Adipocyte (in vitro differentiated cells): Measurements from ENCODE around the gene DERL2.

Experiments
- DNase-seq: peaks from one replicate; pipeline ENCODE4 v3.0.0-alpha.2; 2015; ENCODE audit warnings: low read depth
- H3K27me3 ChIP-seq: replicated peaks from 2 replicates; pipeline ENCODE4 v1.7.0; 2013; ENCODE audit warnings: mild to moderate bottlenecking, low read length, moderate library complexity; ENCODE audit not compliant: control insufficient read depth, insufficient read depth
- H3K36me3 ChIP-seq: 2 replicates; pipeline ENCODE4 v1.7.0; 2013; ENCODE audit warnings: low read length, mild to moderate bottlenecking, moderate library complexity; ENCODE audit not compliant: control insufficient read depth, insufficient read depth, severe bottlenecking
- H3K4me1 ChIP-seq: 2 replicates; pipeline ENCODE4 v1.7.0; 2013; ENCODE audit warnings: mild to moderate bottlenecking, low read length, moderate library complexity; ENCODE audit not compliant: control insufficient read depth, insufficient read depth
- H3K4me3 ChIP-seq: 2 replicates; pipeline ENCODE4 v1.7.0; 2013; ENCODE audit warnings: mild to moderate bottlenecking, low read length, moderate library complexity
- H3K9ac ChIP-seq: 2 replicates; pipeline ENCODE4 v1.7.0; 2013; ENCODE audit warnings: mild to moderate bottlenecking, low read length, moderate library complexity
- H3K9me3 ChIP-seq: 2 replicates; pipeline ENCODE4 v1.7.0; 2013; ENCODE audit warnings: mild to moderate bottlenecking, low read length, moderate library complexity; ENCODE audit not compliant: control insufficient read depth

DERL2 gene

DNA sequence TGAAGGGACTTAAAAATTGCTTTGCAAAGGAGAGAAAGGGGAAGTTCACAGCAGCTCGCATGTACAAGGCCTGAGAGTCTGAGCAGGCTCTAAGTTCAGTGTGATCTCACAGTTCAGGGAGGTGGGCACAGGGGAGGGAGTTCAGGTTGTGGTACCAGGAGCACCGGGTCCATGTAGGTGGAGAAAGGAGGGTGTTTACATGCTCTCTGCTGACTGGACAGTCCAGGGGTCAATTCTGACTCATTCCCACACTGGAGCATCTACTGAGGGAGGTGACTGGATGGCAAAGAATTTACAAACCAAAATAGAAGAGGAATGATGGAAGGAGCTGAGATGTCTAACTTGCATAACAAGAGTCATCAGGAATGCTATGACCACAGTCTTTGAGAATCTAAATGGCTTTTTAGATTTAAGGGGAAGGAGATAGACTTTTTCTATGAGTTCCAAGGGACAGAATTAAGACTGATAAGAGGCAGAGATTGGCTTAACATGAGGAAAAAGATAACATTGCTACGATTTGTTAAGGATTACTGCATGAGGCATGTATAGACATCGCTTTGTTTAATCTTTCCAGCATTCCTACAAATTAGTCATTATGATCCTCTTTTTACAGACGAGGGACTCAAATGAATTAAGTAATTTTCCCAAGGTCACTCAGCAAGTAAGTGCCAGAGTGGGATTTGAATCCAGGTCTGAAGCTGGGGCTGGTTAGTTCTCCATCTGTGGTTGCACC is 30.2 kb upstream of the DERL2 start:
- peak; percentile 90 for DNase-seq
- Histone ChIP-seq H3K4me1 (peaks cover 14% of the 10 kb centered on the region), H3K27me3 (no peaks in the 10 kb centered on the region), H3K36me3 (peaks cover 24% of the 10 kb centered on the region), H3K9ac (no peak overlapping the region), H3K9me3 (no peaks in the 10 kb centered on the region), H3K4me3 (no peak overlapping the region)

DNA sequence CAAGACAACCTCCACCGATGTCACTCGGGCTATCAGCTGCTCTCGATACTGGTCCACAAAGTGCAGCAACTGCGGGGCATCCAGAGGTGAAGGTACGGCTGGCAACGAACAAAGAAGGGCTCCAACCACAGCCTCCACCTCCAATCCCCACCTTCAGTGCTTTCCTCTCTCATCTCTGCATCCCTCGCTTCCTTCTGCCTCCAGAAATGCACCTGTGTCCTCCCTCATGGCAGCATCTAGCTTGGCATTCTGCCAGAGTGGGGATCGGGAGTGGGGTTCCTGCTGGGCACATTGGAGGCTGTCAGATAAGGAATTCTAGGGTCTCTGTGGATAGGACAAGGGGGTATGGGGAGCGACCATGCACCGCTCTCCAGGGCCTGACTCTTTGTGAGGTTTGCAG is 29.0 kb upstream of the DERL2 start:
- DNase-seq: no peak
- Histone ChIP-seq H3K36me3 (peaks cover 16% of the 10 kb centered on the region), H3K9me3 (no peaks in the 10 kb centered on the region)

DNA sequence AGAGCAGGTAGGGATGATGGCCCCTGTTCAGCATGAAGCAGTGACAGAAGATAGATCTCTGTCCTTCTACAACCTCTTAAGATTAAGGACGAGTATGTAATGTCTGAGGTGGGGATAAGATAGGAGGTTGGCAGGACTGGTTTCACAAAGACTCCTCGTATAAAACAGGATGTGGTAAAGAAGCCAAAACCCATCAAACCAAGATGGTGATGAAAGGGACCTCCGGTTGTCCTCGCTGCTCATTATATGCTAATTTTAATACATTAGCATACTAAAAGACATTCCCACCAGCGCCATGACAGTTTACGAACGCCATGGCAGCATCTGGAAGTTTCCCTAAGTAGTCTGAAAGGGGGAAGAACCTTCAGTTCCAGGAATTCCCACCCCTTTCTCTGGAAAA is 27.6 kb upstream of the DERL2 start:
- Histone ChIP-seq H3K9me3 (no peaks in the 10 kb centered on the region), H3K4me1 (peaks cover 14% of the 10 kb centered on the region), H3K9ac (no peak overlapping the region), H3K4me3 (no peak overlapping the region), H3K27me3 (no peaks in the 10 kb centered on the region), H3K36me3 (peaks cover 16% of the 10 kb centered on the region)
- no peak for DNase-seq

More for the DNA sequence above, 29.0 kb upstream of the DERL2 start:
- H3K27me3 ChIP-seq: no peaks in the 10 kb centered on the region
- H3K4me3 ChIP-seq: no peak overlapping the region
- no peak overlapping the region for H3K9ac ChIP-seq
- peaks cover 14% of the 10 kb centered on the region for H3K4me1 ChIP-seq

DNA sequence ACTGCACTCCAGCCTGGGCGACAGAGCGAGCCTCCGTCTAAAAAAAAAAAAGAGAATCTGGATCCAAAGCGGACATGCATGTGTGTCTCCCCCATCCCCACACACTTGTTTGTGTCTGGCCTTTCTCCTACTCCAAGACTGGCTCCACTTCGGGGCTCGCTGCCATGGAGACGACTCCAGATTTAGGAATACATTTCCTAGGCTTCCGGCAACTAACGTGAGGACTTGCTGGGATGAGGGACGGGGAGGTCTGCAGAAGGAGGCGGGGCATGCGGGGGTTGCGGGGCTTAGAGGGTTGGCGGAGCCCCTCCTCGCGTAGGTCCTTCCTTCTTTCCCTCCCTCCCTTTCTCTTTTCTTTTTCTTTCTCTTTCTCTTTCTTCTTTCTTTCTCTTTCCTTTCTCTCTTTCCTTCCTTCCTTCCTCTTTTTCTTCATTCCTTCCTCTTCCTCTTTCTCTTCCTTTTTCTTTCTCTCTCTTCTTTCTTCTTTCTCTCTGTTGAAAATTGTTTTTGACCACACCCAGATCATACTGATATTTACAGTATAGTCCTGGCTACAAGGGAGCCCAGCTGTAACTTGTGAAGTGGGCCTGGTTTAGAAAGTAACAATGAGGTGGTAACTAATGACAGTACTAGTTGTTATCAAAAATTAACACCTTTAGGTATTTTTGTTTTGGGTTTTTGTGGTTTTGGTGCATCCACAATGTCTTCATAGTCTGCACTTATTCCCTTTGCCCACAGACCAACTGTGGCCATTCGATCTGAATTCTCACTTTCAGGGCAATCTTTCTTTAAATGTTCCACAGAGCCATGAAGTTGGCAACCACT is 25.6 kb upstream of the DERL2 start:
- peaks cover 9% of the 10 kb centered on the region for H3K4me1 ChIP-seq
- no peaks in the 10 kb centered on the region for H3K27me3 ChIP-seq
- H3K9me3 ChIP-seq: no peaks in the 10 kb centered on the region
- H3K9ac ChIP-seq: no peak overlapping the region
- no peak overlapping the region for H3K4me3 ChIP-seq
- no peak for DNase-seq
- peaks cover 16% of the 10 kb centered on the region for H3K36me3 ChIP-seq

DNA sequence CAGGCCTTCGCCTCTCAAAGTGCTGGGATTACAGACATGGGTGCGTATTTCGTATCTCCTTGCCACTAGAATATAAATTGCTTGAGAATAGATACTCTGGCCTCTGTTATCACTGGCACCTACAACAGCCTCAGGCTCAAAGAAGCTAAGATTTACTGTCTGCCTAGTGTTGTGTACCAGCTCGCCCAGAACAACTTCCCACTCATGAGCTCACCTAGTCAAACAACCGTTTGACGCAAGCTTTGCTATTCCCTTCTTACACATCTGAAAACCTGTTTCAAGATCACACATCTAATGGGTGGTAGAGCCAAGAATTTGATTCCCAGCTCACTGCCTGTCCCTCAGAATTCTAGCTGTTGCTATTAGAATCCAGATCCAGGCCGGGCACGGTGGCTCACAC is 24.8 kb upstream of the DERL2 start:
- peaks cover 16% of the 10 kb centered on the region for H3K36me3 ChIP-seq
- peaks cover 3% of the 10 kb centered on the region for H3K4me1 ChIP-seq
- H3K4me3 ChIP-seq: no peak overlapping the region
- H3K27me3 ChIP-seq: no peaks in the 10 kb centered on the region
- H3K9ac ChIP-seq: no peak overlapping the region
- H3K9me3 ChIP-seq: no peaks in the 10 kb centered on the region
- no peak for DNase-seq

DNA sequence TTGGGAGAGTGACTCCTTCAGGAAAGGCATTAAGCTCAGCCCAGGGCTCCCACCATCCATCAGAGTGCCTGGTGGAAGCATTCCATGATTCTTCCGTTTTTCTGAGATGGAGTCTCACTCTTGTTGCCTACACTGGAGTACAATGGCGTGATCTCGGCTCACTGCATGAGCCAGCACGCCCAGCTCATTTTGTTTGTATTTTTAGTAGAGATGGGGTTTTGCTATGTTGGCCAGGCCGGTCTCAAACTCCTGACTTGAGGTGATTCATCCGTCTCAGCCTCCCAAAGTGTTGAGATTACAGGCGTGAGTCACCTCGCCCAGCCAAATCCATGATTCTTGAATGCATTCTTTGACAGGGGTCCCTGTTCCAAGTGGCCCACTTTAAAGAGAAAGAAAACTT is 23.5 kb upstream of the DERL2 start:
- no peaks in the 10 kb centered on the region for H3K9me3 ChIP-seq
- no peak overlapping the region for H3K4me3 ChIP-seq

DNA sequence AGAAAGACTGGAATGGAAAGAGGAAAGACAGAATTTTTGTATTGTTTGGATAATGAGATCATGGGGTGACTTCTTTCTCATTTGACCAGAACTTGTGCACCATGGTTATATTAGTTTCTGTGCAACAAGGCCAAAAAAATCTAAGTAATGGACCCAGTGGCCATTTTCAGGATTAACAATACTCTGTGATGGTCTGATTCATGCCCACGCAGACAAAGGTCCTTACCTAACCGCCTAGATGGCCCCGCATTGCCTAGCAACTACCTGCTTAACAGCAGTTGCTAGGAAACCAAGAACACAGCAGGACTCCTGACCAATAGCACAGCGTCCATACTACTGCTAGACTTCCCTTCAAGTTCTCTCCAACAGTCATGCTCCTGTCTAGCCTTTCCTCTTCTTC is 22.8 kb upstream of the DERL2 start:
- Histone ChIP-seq H3K27me3 (no peaks in the 10 kb centered on the region), H3K4me3 (no peak overlapping the region), H3K9me3 (no peaks in the 10 kb centered on the region), H3K36me3 (peaks cover 3% of the 10 kb centered on the region), H3K9ac (no peak overlapping the region), H3K4me1 (no peaks in the 10 kb centered on the region)
- DNase-seq: peak; percentile 48

More for the DNA sequence above, 23.5 kb upstream of the DERL2 start:
- DNase-seq: peak; percentile 26
- Histone ChIP-seq H3K27me3 (no peaks in the 10 kb centered on the region), H3K9ac (no peak overlapping the region), H3K36me3 (peaks cover 7% of the 10 kb centered on the region), H3K4me1 (no peaks in the 10 kb centered on the region)

DNA sequence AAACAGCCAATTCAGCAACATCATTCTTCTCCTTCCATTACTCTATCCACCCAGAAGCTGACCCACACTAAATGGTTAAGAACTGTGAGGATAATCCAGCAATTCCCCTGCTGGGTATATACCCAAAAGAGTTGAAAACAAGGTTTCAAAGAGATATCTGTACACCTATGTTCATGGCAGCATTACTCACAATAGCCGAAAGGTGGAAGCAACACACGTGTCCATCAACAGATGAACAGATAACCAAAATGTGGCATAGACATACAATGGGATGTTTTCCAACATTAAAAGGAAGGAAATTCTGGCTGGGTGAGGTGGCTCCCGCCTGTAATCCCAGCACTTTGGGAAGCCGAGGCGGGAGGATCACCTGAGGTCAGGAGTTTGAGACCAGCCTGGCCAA is 20.3 kb upstream of the DERL2 start:
- Histone ChIP-seq H3K36me3 (peaks cover 5% of the 10 kb centered on the region), H3K4me1 (no peaks in the 10 kb centered on the region), H3K9ac (no peak overlapping the region), H3K4me3 (no peak overlapping the region), H3K27me3 (no peaks in the 10 kb centered on the region), H3K9me3 (no peaks in the 10 kb centered on the region)
- no peak for DNase-seq

DNA sequence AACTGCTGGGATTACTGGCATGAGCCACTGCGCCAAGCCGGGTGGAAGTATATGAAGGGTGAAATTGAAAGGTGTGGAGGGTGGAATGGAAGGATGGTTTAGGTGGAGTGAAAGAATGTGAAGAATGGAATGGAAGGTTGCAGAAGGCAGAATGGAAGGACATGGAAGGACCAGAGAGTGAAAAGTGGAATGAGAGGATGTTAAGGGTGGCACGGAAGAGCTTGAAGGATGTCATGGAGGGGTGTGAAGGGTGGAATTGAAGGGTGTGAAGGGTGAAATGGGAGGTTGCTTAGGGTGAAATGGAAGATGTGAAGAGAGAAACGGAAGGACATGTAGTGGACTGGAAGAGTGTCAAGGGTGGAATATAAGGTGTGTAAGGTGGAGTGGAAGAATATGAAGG is 16.6 kb upstream of the DERL2 start:
- Histone ChIP-seq H3K27me3 (no peaks in the 10 kb centered on the region), H3K36me3 (peaks cover 5% of the 10 kb centered on the region), H3K9ac (no peak overlapping the region), H3K9me3 (no peaks in the 10 kb centered on the region), H3K4me1 (peaks cover 3% of the 10 kb centered on the region), H3K4me3 (no peak overlapping the region)
- DNase-seq: no peak

DNA sequence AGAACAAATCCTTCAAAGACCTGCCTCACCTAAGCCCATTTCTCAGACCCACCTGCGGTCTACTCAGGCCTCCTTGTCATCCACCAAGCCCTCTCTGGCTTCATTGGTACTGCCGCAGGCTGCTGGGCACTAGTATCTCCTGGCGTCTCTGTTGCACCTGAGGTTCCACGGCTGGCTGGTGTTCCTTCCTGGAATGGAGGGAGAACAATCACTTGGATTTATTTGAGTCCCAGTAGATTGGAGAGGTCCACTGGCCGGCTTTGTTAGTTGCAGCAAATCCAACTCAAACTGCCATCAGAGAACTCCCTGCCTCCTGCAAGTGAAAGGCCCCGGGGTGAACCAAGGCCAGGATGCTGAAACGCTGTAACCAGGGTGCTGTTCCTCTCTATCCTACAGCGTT is 15.7 kb upstream of the DERL2 start:
- Histone ChIP-seq H3K4me1 (peaks cover 3% of the 10 kb centered on the region), H3K4me3 (no peak overlapping the region)

DNA sequence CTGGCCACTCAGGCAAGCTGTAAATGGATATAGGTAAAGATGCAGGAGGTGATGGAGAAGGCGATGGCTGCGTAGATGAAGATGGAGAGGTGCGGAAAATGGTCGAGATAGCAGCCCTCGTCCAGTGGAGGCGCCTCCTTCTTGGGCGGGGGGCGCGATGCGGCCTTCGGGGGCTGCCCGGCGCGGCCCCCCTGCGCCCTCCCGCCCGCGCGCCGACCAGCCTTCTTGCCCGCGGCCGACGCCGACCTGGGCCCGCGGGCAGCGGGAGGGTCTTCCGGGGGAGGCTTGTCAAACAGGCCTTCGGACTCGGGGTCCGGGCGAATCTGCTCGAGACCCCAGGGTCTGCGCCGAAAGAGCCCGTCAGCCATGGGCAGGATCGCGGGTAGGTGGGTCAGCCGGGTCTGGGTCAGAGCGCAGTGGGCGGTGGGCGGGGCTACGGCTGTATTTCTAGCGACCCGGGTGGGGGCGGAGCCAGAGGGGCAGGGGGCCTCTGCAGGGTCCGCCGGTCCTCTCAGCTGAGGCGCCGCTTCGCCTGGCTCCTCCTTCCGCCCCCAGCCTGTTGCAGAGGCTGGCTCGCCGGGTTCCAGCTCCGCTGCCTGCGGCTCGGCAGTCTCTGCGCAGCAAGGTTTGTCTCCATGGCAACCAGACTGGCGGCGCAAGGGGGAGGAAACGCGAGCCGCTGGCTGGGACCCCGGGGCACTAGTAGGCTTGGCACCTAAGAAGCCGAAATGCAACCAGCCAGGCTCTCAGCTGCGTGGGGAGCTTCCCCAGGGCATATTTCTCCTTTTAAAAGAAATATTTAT is 14.8 kb upstream of the DERL2 start:
- Histone ChIP-seq H3K36me3 (peaks cover 5% of the 10 kb centered on the region), H3K4me1 (peaks cover 3% of the 10 kb centered on the region), H3K4me3 (peak overlapping the region; percentile 76), H3K27me3 (no peaks in the 10 kb centered on the region), H3K9me3 (no peaks in the 10 kb centered on the region), H3K9ac (peak overlapping the region; percentile 68)
- peak; percentile 99 for DNase-seq

More for the DNA sequence above, 15.7 kb upstream of the DERL2 start:
- H3K9me3 ChIP-seq: no peaks in the 10 kb centered on the region
- DNase-seq: no peak
- H3K27me3 ChIP-seq: no peaks in the 10 kb centered on the region
- H3K36me3 ChIP-seq: peaks cover 5% of the 10 kb centered on the region
- H3K9ac ChIP-seq: no peak overlapping the region
